GM23338 (cell line): Measurements from ENCODE around the gene DCD.

Source experiments
- CTCF ChIP-seq, 2 experiments: fragments of 200-600 bp in 1 of 2; sonication (generic) in 1 of 2; conservative IDR thresholded peaks; 2 replicates each; pipeline versions ENCODE4 v1.5.1 to v1.6.1; 2016 to 2017; ENCODE audit warnings: antibody characterized with exemption in 2 of 2, low read depth in 2 of 2, mild to moderate bottlenecking in 2 of 2, moderate library complexity in 1 of 2
- EZH2 ChIP-seq: fragments of 200-600 bp; sonication (generic); IDR thresholded peaks from one replicate; pipeline ENCODE4 v1.8.0; 2017; ENCODE audit warnings: antibody characterized with exemption, mild to moderate bottlenecking, low read depth; ENCODE audit not compliant: unreplicated experiment
- EZH2phosphoT487 ChIP-seq: fragments of 200-600 bp; sonication (generic); IDR thresholded peaks from one replicate; pipeline ENCODE4 v1.8.1; 2018; ENCODE audit warnings: antibody characterized with exemption; ENCODE audit not compliant: unreplicated experiment
- JUNB ChIP-seq: IDR thresholded peaks from one replicate; pipeline ENCODE4 v1.6.1; 2016; ENCODE audit warnings: antibody characterized with exemption; ENCODE audit not compliant: unreplicated experiment
- POLR2AphosphoS5 ChIP-seq: IDR thresholded peaks from 2 replicates; pipeline ENCODE4 v1.6.1; 2016; ENCODE audit warnings: antibody characterized with exemption, low read depth
- REST ChIP-seq: IDR thresholded peaks from one replicate; pipeline ENCODE4 v1.6.1; 2018; ENCODE audit warnings: antibody characterized with exemption; ENCODE audit not compliant: unreplicated experiment
- ZNF331 ChIP-seq: fragments of 250-450 bp; sonication (Bioruptor Pico); IDR thresholded peaks from 2 replicates; pipeline ENCODE4 v1.5.0; 2020; ENCODE audit warnings: low read depth, mild to moderate bottlenecking, moderate library complexity

- TF ChIP-seq EZH2 = no peak
- TF ChIP-seq CTCF (conservative IDR thresholded peaks at IDR 0.05; ENCODE audit: low read depth in 2 of 2) = no peak
- no peak for TF ChIP-seq EZH2phosphoT487
- no peak for TF ChIP-seq ZNF331 (CRISPR knock-in tag)
- no peak for TF ChIP-seq POLR2AphosphoS5
- no peak for TF ChIP-seq JUNB
- TF ChIP-seq REST = no peak
Observed at GRCh38 chr12:54628186-54628846, 19.8 kb downstream of the DCD start.
